H9 (cell line): Measurements from ENCODE around the gene PLLP. TPM values are rescaled to one million over a fixed set of nuclear protein-coding genes. Genes with fewer than 3 reads are reported as not detected.

ENCODE experiments used
- DNase-seq: peaks from one replicate; pipeline ENCODE4 v3.0.0-alpha.2; 2017
- H2AFZ ChIP-seq: one replicate; pipeline ENCODE4 v1.6.1; 2013; ENCODE audit warnings: mild to moderate bottlenecking, low read length, control low read depth, moderate library complexity
- H2AK5ac ChIP-seq: 2 replicates; pipeline ENCODE4 v1.6.1; 2013; ENCODE audit warnings: low read length, control low read depth, mixed read lengths; ENCODE audit not compliant: insufficient read length
- H2BK120ac ChIP-seq: one replicate; pipeline ENCODE4 v1.6.1; 2013; ENCODE audit warnings: low read depth, mild to moderate bottlenecking, low read length, control low read depth, inconsistent platforms; ENCODE audit not compliant: poor library complexity, severe bottlenecking
- H2BK12ac ChIP-seq: 2 replicates; pipeline ENCODE4 v1.6.1; 2013; ENCODE audit warnings: low read length, control low read depth, mixed read lengths, low read depth; ENCODE audit not compliant: insufficient read length
- H2BK15ac ChIP-seq: 2 replicates; pipeline ENCODE4 v1.6.1; 2013; ENCODE audit warnings: low read depth, low read length, control low read depth
- H2BK20ac ChIP-seq: one replicate; pipeline ENCODE4 v1.6.1; 2013; ENCODE audit warnings: low read depth, mild to moderate bottlenecking, low read length, control low read depth, inconsistent platforms; ENCODE audit not compliant: poor library complexity, severe bottlenecking
- H2BK5ac ChIP-seq: 2 replicates; pipeline ENCODE4 v1.6.1; 2013; ENCODE audit warnings: low read length, control low read depth, mixed read lengths; ENCODE audit not compliant: insufficient read length
- H3K14ac ChIP-seq: 2 replicates; pipeline ENCODE4 v1.6.1; 2013; ENCODE audit warnings: low read length, control low read depth; ENCODE audit not compliant: insufficient read depth
- H3K18ac ChIP-seq: 2 replicates; pipeline ENCODE4 v1.6.1; 2013; ENCODE audit warnings: low read depth, mild to moderate bottlenecking, mixed read lengths, low read length, control low read depth; ENCODE audit not compliant: insufficient read length
- H3K23ac ChIP-seq: 2 replicates; pipeline ENCODE4 v1.6.1; 2013; ENCODE audit warnings: low read length, control low read depth, mixed read lengths, low read depth; ENCODE audit not compliant: insufficient read length
- H3K23me2 ChIP-seq: 2 replicates; pipeline ENCODE4 v1.6.1; 2013; ENCODE audit warnings: low read depth, mild to moderate bottlenecking, mixed read lengths, low read length, control low read depth; ENCODE audit not compliant: insufficient read length, poor library complexity, severe bottlenecking
- H3K27ac ChIP-seq: 2 replicates; pipeline ENCODE4 v1.5.1; 2013; ENCODE audit warnings: low read length, control low read depth, mixed read lengths, low read depth; ENCODE audit not compliant: insufficient read length
- H3K27me3 ChIP-seq: 2 replicates; pipeline ENCODE4 v1.6.1; 2013; ENCODE audit warnings: low read length, control low read depth, inconsistent platforms; ENCODE audit not compliant: insufficient read depth
- H3K4ac ChIP-seq: 2 replicates; pipeline ENCODE4 v1.6.1; 2013; ENCODE audit warnings: low read depth, mild to moderate bottlenecking, control low read depth, inconsistent platforms, low read length, moderate library complexity
- H3K4me1 ChIP-seq: 2 replicates; pipeline ENCODE4 v1.6.1; 2013; ENCODE audit warnings: low read length, control low read depth, inconsistent platforms; ENCODE audit not compliant: insufficient read depth
- H3K4me2 ChIP-seq: 2 replicates; pipeline ENCODE4 v1.6.1; 2013; ENCODE audit warnings: low read length, control low read depth, mixed read lengths; ENCODE audit not compliant: insufficient read length, insufficient read depth
- H3K56ac ChIP-seq: 2 replicates; pipeline ENCODE4 v1.6.1; 2013; ENCODE audit warnings: low read depth, mild to moderate bottlenecking, mixed read lengths, low read length, control low read depth; ENCODE audit not compliant: insufficient read length
- H3K79me1 ChIP-seq: 2 replicates; pipeline ENCODE4 v1.6.1; 2013; ENCODE audit warnings: low read depth, mild to moderate bottlenecking, moderate library complexity, low read length, control low read depth, inconsistent platforms; ENCODE audit not compliant: insufficient read depth, poor library complexity, severe bottlenecking
- H3K79me2 ChIP-seq: 2 replicates; pipeline ENCODE4 v1.6.1; 2013; ENCODE audit warnings: low read length, control low read depth, inconsistent platforms; ENCODE audit not compliant: insufficient read depth
- H3K9ac ChIP-seq: 2 replicates; pipeline ENCODE4 v1.6.1; 2013; ENCODE audit warnings: low read length, control low read depth, mixed read lengths; ENCODE audit not compliant: insufficient read length; ENCODE audit errors: extremely low read depth
- H3K9me3 ChIP-seq: one replicate; pipeline ENCODE4 v1.6.1; 2013; ENCODE audit warnings: low read depth, low read length, inconsistent platforms; ENCODE audit not compliant: control insufficient read depth
- H3T11ph ChIP-seq: one replicate; pipeline ENCODE4 v1.6.1; 2013; ENCODE audit warnings: mild to moderate bottlenecking, low read length, control low read depth, inconsistent platforms
- H4K20me1 ChIP-seq: one replicate; pipeline ENCODE4 v1.6.1; 2013; ENCODE audit not compliant: control insufficient read depth, insufficient read length, insufficient read depth
- H4K5ac ChIP-seq: 2 replicates; pipeline ENCODE4 v1.6.1; 2013; ENCODE audit warnings: low read depth, mild to moderate bottlenecking, mixed read lengths, low read length, control low read depth; ENCODE audit not compliant: insufficient read length
- H4K8ac ChIP-seq: replicated peaks from 2 replicates; pipeline ENCODE4 v1.6.1; 2013; ENCODE audit warnings: low read length, control low read depth, mixed read lengths, low read depth; ENCODE audit not compliant: insufficient read length
- H4K91ac ChIP-seq: 2 replicates; pipeline ENCODE4 v1.6.1; 2013; ENCODE audit warnings: low read depth, mild to moderate bottlenecking, moderate library complexity, mixed read lengths, low read length, control low read depth; ENCODE audit not compliant: insufficient read length
- H3K27ac Mint-ChIP-seq, 3 experiments: 2 replicates in 2 of 3; 3 replicates in 1 of 3; pipeline ENCODE4 v1.8.0; 2020 to 2021; ENCODE audit warnings: mixed read lengths in 3 of 3, mild to moderate bottlenecking in 1 of 3, moderate library complexity in 1 of 3
- H3K27me3 Mint-ChIP-seq: 2 replicates; pipeline ENCODE4 v1.8.0; 2021; ENCODE audit warnings: low read depth, mild to moderate bottlenecking, moderate library complexity, mixed read lengths
- H3K36me3 Mint-ChIP-seq, 3 experiments: 2 replicates in 2 of 3; 3 replicates in 1 of 3; pipeline ENCODE4 v1.8.0; 2020 to 2021; ENCODE audit warnings: low read depth in 3 of 3, mixed read lengths in 3 of 3; ENCODE audit not compliant: insufficient read depth in 1 of 3
- H3K4me1 Mint-ChIP-seq, 2 experiments: 2 replicates each; pipeline ENCODE4 v1.8.0; 2020; ENCODE audit warnings: mixed read lengths in 2 of 2
- H3K4me3 Mint-ChIP-seq, 2 experiments: 2 replicates in 1 of 2; 3 replicates in 1 of 2; pipeline ENCODE4 v1.8.0; 2020 to 2021; ENCODE audit warnings: mild to moderate bottlenecking in 2 of 2, mixed read lengths in 2 of 2, moderate library complexity in 1 of 2
- H3K9me3 Mint-ChIP-seq, 2 experiments: 2 replicates in 1 of 2; 3 replicates in 1 of 2; pipeline ENCODE4 v1.8.0; 2020; ENCODE audit warnings: mild to moderate bottlenecking in 2 of 2, mixed read lengths in 2 of 2, moderate library complexity in 1 of 2
- total RNA-seq: library from RNA; stranded (reverse); gene quantifications from 2 replicates; pipeline ENCODE4 v1.2.1, GENCODE V29; 2021
- TF ChIP-seq, protein P1 (sequence below): fragments of 200-600 bp; sonication (generic); conservative IDR thresholded peaks from 3 replicates; pipeline ENCODE4 v1.8.0; 2021; ENCODE audit warnings: antibody characterized with exemption, mild to moderate bottlenecking

PLLP gene
- total RNA-seq, 1 experiment from 2014 or later = 1.8 TPM

DNA sequence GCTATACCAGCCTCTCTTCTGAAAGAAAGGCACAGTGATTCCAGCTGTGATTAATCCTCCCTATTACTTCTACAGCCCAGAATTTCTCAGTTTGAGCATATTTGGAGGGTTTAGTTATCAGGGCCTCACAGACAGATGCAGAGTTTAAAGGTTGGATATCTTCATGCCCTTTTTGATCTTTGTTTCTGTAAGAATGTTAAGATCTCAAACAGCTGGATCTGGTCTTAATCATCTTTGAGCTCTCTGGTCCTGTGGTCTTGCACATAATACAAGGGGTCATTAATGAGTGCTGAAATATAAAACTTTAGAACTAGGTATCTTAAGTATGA lies 48.5 kb downstream of the PLLP start:
- no peak overlapping the region for H3K9ac ChIP-seq
- H3K4me2 ChIP-seq = no peak overlapping the region
- TF ChIP-seq, protein P1, sequence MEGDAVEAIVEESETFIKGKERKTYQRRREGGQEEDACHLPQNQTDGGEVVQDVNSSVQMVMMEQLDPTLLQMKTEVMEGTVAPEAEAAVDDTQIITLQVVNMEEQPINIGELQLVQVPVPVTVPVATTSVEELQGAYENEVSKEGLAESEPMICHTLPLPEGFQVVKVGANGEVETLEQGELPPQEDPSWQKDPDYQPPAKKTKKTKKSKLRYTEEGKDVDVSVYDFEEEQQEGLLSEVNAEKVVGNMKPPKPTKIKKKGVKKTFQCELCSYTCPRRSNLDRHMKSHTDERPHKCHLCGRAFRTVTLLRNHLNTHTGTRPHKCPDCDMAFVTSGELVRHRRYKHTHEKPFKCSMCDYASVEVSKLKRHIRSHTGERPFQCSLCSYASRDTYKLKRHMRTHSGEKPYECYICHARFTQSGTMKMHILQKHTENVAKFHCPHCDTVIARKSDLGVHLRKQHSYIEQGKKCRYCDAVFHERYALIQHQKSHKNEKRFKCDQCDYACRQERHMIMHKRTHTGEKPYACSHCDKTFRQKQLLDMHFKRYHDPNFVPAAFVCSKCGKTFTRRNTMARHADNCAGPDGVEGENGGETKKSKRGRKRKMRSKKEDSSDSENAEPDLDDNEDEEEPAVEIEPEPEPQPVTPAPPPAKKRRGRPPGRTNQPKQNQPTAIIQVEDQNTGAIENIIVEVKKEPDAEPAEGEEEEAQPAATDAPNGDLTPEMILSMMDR = no peak
- H2AFZ ChIP-seq = no peak overlapping the region
- Mint-ChIP-seq H3K36me3 (peaks cover 18 to 56% (median 45%) of the 10 kb centered on the region in 3 experiments), H3K27me3 (no peaks in the 10 kb centered on the region), H3K4me3 (no peak overlapping the region), H3K9me3 (no peaks in the 10 kb centered on the region), H3K27ac (no peak overlapping the region), H3K4me1 (no peaks in the 10 kb centered on the region)
- no peaks in the 10 kb centered on the region for H3K27me3 ChIP-seq
- no peak overlapping the region for H4K91ac ChIP-seq
- H3K79me1 ChIP-seq = no peaks in the 10 kb centered on the region
- H3K14ac ChIP-seq = no peak overlapping the region
- no peak overlapping the region for H3K18ac ChIP-seq
- H3K56ac ChIP-seq = no peak overlapping the region
- H3T11ph ChIP-seq = no peak overlapping the region
- no peak overlapping the region for H2BK12ac ChIP-seq
- no peak overlapping the region for H2BK15ac ChIP-seq
- H2BK20ac ChIP-seq = no peak overlapping the region
- no peak overlapping the region for H3K23ac ChIP-seq
- DNase-seq = no peak
- no peak overlapping the region for H3K4ac ChIP-seq
- H4K5ac ChIP-seq = no peak overlapping the region
- no peaks in the 10 kb centered on the region for H3K23me2 ChIP-seq
- H3K27ac ChIP-seq = no peak overlapping the region
- H4K8ac ChIP-seq = no peak overlapping the region
- H3K79me2 ChIP-seq = no peaks in the 10 kb centered on the region
- H3K4me1 ChIP-seq = no peaks in the 10 kb centered on the region
- no peak overlapping the region for H2BK5ac ChIP-seq
- no peak overlapping the region for H2AK5ac ChIP-seq
- H2BK120ac ChIP-seq = no peak overlapping the region
- no peaks in the 10 kb centered on the region for H4K20me1 ChIP-seq
- H3K9me3 ChIP-seq = no peaks in the 10 kb centered on the region
